Measurements from ENCODE around the gene SLC16A10. TPM values are rescaled to one million over a fixed set of nuclear protein-coding genes. Genes with fewer than 3 reads are reported as not detected.

The SLC16A10 gene
- total RNA-seq, 2 donors from 2014 or later: 8.7 to 13.8 TPM

DNA sequence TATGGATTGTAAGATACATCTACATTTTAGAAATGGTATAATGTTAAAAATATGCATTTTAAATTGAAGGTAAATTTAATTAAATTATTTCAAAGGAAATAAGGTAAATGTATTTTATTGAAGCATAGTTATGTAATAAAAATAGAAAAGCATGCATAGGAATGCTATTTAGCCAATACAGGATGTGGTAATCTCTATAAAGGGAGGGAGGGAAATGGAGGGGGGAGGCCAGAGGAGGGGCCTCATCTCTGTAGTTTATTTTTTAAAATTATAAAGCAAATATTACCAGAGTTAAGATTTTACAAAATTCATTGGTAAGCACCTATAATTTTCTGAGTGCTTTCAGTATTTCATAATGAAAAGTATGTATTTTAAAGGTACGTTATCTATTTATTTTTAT, 27.2 kb downstream of the SLC16A10 start:
- Histone ChIP-seq H3K36me3 (ENCODE audit: control insufficient read depth, insufficient read depth, low read length) (no peaks in the 10 kb centered on the region), H3K27ac (ENCODE audit: low read depth, low read length) (no peak overlapping the region), H3K9me3 (ENCODE audit: control insufficient read depth, low read length) (no peaks in the 10 kb centered on the region), H3K9ac (ENCODE audit: extremely low read depth, low read length, poor library complexity, severe bottlenecking) (no peak overlapping the region), H3K4me1 (ENCODE audit: control insufficient read depth, insufficient read depth, low read length) (no peaks in the 10 kb centered on the region), H3K27me3 (ENCODE audit: control insufficient read depth, insufficient read depth, low read length, poor library complexity, severe bottlenecking) (no peaks in the 10 kb centered on the region), H3K4me3 (ENCODE audit: low read length) (no peak overlapping the region)
- DNase-seq: no peak
- Mint-ChIP-seq H3K4me1 (peaks cover 13% of the 10 kb centered on the region), H3K4me3 (no peak overlapping the region), H3K9me3 (no peaks in the 10 kb centered on the region), H3K27ac (no peak overlapping the region), H3K27me3 (ENCODE audit: insufficient read depth) (no peaks in the 10 kb centered on the region), H3K36me3 (ENCODE audit: low read depth) (no peaks in the 10 kb centered on the region)
- TF ChIP-seq CTCF (conservative IDR thresholded peaks at IDR 0.05): no peak
- 100% methylated on average over 1 of the region's 1 CpG; no CpG with 5 or more reads in 1 of the 2 experiments for WGBS, 2 experiments (ENCODE audit: insufficient coverage in 1 of 2, insufficient read length in 1 of 2)

GRCh38 chr6:111118826-111119225, 31.5 kb downstream of the SLC16A10 start:
- H3K4me3 ChIP-seq (ENCODE audit: low read length): no peak overlapping the region
- H3K27ac Mint-ChIP-seq: no peak overlapping the region
- no peak for DNase-seq
- no peak overlapping the region for H3K4me3 Mint-ChIP-seq
- H3K9me3 Mint-ChIP-seq: no peaks in the 10 kb centered on the region
- H3K27ac ChIP-seq (ENCODE audit: low read depth, low read length): no peak overlapping the region
- 94 to 100% methylated on average over 1 to 2 of the region's 2 CpGs for WGBS, 2 experiments (ENCODE audit: insufficient coverage in 1 of 2, insufficient read length in 1 of 2)
- H3K36me3 Mint-ChIP-seq (ENCODE audit: low read depth): no peaks in the 10 kb centered on the region
- no peaks in the 10 kb centered on the region for H3K36me3 ChIP-seq (ENCODE audit: control insufficient read depth, insufficient read depth, low read length)
- no peak for TF ChIP-seq CTCF (conservative IDR thresholded peaks at IDR 0.05)
- no peak overlapping the region for H3K9ac ChIP-seq (ENCODE audit: extremely low read depth, low read length, poor library complexity, severe bottlenecking)
- H3K27me3 ChIP-seq (ENCODE audit: control insufficient read depth, insufficient read depth, low read length, poor library complexity, severe bottlenecking): no peaks in the 10 kb centered on the region
- H3K4me1 ChIP-seq (ENCODE audit: control insufficient read depth, insufficient read depth, low read length): peaks cover 6% of the 10 kb centered on the region
- H3K9me3 ChIP-seq (ENCODE audit: control insufficient read depth, low read length): no peaks in the 10 kb centered on the region
- H3K27me3 Mint-ChIP-seq (ENCODE audit: insufficient read depth): no peaks in the 10 kb centered on the region
- peaks cover 6% of the 10 kb centered on the region for H3K4me1 Mint-ChIP-seq

- Mint-ChIP-seq H3K4me3 (no peak overlapping the region), H3K36me3 (ENCODE audit: low read depth) (no peaks in the 10 kb centered on the region), H3K27ac (no peak overlapping the region), H3K9me3 (no peaks in the 10 kb centered on the region), H3K4me1 (peaks cover 7% of the 10 kb centered on the region), H3K27me3 (ENCODE audit: insufficient read depth) (no peaks in the 10 kb centered on the region)
- no peaks in the 10 kb centered on the region for H3K9me3 ChIP-seq (ENCODE audit: control insufficient read depth, low read length)
- peaks cover 7% of the 10 kb centered on the region for H3K4me1 ChIP-seq (ENCODE audit: control insufficient read depth, insufficient read depth, low read length)
- H3K4me3 ChIP-seq (ENCODE audit: low read length): no peak overlapping the region
- no peaks in the 10 kb centered on the region for H3K36me3 ChIP-seq (ENCODE audit: control insufficient read depth, insufficient read depth, low read length)
- H3K9ac ChIP-seq (ENCODE audit: extremely low read depth, low read length, poor library complexity, severe bottlenecking): no peak overlapping the region
- TF ChIP-seq CTCF (conservative IDR thresholded peaks at IDR 0.05): no peak
- no peak for DNase-seq
- 91 to 94% methylated on average over 2 of the region's 2 CpGs for WGBS, 2 experiments (ENCODE audit: insufficient coverage in 1 of 2, insufficient read length in 1 of 2)
- H3K27me3 ChIP-seq (ENCODE audit: control insufficient read depth, insufficient read depth, low read length, poor library complexity, severe bottlenecking): no peaks in the 10 kb centered on the region
- no peak overlapping the region for H3K27ac ChIP-seq (ENCODE audit: low read depth, low read length)
Measured at GRCh38 chr6:111119571-111120329, 32.4 kb downstream of the SLC16A10 start.
